ENCODE measurements around the gene SNRPD3. TPM values are rescaled to one million over a fixed set of nuclear protein-coding genes. Genes with fewer than 3 reads are reported as not detected.
A peak's percentile ranks its signal among the peaks of the same experiment; 100 is the strongest.
"Not testable (repeated sequence)": the region's sequence is repeated elsewhere in the genome, so short reads cannot be mapped to it uniquely, and the experiment has no call there.

The SNRPD3 gene
- total RNA-seq, 1 donor from 2014 or later, result 142 TPM

- DNase-seq, result no peak
These were observed 23.7 kb upstream of the SNRPD3 start for GRCh38 chr22:24532075-24532474.

- no peak for DNase-seq
These were observed 20.5 kb upstream of the SNRPD3 start for GRCh38 chr22:24535348-24535747.

DNA sequence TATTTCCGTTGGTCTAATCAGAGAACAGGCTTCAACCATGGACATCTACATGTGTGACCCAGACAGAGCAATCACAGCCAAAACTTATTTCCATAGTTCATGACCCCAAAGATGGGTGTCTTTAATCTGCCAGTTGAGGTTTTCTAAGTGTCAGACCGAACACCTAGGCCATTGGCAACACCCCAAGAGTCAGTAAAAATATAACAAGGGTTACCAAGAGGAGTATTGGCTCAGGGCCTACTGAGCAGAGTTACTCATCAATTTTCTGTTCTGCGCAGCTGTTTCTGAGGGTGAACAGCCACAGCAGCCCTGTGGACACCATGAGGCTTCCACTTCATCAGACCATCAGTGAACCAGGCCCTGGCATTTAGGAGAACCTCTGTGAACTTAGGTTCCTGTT lies 19.7 kb upstream of the SNRPD3 start:
- DNase-seq, result no peak

- DNase-seq, result no peak
These were observed 15.3 kb upstream of the SNRPD3 start for GRCh38 chr22:24540470-24540869.

- DNase-seq, result no peak
These were observed 13.9 kb upstream of the SNRPD3 start for GRCh38 chr22:24541681-24542515.

GRCh38 chr22:24542641-24543040 lies 13.2 kb upstream of the SNRPD3 start:
- DNase-seq, result no peak

- DNase-seq, result no peak
These were observed 12.6 kb upstream of the SNRPD3 start for GRCh38 chr22:24543185-24543601.

- no peak for DNase-seq
These were observed 12.0 kb upstream of the SNRPD3 start for GRCh38 chr22:24543679-24544243.

DNA sequence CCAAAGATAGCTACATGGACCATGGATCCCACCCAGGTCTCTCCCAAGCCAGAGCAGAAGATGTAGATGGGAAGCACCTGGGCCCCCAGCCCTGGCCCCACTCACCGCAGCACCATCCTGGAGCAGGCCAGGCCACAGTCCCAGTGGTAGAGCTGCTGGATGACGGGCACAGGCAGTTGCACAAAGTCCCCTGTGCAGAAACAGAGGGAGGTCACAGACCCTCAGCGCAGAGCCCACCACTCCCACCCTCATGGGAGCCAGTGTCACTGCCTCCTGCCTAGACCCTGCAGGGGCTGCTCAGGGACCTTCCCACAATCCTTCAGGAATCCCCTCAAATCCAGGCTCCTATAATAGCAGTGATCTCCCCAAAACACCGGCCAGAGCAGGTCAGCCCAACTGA lies 7.0 kb upstream of the SNRPD3 start:
- no peak for DNase-seq

DNA sequence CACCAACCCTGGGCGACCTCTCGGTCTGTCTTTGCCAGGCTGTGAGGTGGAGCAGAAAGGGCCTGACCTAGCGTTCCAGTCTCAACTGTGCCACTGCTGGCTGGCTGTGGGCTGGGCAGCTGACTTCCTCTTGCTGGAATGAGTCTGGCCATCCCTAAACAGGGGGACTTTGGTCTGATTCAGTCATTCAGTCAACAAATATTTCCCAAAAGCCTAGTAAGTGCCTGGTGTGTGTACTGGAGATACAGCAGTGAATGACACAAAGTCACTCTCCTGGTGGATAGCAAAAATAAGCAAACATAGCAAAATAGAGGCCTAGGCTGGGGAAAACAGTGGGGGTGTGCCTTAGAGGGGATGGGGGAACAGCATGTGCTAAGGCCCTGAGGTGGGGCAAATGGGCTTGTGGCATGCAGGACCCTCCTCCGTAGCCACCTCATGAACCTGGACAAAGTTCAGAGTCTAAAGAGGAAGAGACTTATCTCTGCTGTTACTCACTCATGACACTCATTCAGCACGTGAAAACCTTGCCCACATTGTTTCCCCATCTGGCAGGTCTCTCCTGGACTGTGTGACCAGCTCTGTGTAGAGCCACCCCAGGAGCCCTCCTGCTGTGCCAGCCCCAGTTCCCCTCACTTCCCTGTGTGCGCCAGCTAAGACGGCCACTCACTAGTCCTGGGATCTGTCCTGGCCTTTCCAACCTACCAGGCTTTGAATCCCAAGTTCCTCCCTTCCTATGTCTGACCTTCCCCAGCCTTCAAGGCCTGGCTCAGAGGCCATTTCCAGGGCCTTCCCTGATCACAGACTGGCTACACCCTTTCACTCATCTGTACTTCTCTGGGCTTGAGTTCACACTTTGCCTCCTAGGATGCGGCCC lies 5.5 kb upstream of the SNRPD3 start:
- no peak for DNase-seq

DNA sequence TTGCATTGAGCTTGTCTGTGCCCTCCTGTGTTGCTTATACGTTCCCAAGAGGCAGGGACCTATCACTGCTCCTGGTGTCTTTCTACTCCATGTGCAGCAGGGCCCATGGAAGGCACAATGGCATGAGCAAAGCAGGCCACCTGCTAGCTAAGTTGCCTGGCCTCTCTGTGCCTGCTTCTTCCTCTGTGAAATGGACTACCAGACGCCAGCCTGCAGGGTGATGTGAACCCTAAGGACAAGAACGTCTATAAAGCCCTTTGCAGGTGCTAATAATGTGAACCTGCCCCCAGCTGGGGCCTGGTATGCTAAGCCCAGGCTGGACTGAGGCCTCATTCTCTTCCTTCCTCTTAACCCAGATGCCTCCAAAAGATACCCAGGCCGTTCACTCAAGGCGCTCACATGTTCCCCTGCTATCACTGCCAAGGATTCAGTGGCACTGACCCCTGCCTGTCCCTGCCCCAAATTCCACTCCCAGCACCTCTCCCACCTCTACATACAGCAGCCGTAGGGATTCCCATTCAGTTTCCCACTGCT lies 4.8 kb upstream of the SNRPD3 start:
- DNase-seq, result no peak

- DNase-seq, result not testable (repeated sequence)
These were observed 3.1 kb upstream of the SNRPD3 start for GRCh38 chr22:24552503-24553286.

DNA sequence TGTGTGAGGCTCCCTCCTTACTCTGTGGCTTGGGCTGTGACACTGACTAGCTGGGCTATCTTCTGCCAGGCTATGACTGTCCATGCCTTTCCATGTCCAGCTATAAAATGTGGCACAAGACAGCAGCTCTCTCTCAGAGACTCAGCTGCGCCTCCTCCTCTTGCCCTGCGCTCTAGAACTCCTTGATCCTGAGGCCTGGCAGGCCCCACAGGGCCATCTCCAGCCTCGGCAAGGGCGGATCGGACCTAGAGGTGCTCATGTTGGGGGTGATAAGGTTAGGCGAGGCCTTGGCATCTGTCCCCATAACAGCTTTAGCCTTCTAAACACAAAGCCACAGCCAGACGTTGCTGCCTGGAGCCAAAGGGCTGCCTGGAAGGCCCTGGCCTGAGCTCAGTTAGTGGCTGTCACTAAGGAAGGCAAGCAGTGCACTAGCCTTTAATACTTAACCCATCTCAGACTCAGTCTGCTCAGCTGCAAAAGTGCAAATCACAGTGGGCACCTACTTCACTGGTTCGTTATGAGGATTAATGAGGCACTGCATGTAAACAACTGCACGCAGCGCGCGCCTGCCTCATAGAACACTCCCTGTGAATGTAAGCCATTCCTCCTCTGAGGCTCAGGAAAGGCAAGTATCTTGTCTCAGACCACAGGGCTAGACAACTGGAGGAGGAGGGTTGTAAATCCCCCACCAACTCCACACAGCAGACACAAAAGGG lies 2.0 kb upstream of the SNRPD3 start:
- DNase-seq, result no peak

- peak; percentile 31 for DNase-seq
These were observed 1.3 kb upstream of the SNRPD3 start, which contains the start of gene GUCD1 for GRCh38 chr22:24554313-24555164. TSS of gene GUCD1 (minus strand) at chr22:24555138. CDS start at chr22:24554991, 147 bp downstream.

- no peak for DNase-seq
These were observed 3.7 kb downstream of the SNRPD3 start for GRCh38 chr22:24559471-24559870.

DNA sequence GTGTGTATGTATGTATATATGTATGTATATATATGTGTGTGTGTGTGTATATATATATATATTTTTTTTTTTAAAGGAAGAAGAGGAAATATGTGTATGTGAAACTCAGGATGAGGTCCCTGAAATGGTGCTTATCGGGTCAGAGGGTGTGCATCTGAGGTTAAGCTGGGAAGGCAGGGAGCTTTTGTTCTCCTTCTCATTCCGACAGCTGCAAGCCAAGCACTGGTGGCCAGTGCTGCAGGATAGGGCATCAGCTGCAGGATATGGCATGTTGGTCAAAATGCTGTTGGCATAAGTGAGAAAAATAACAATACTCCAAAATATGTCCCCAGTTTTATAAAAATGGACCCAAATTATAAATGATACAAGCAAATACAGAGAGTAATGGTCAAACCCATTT lies 7.4 kb downstream of the SNRPD3 start:
- DNase-seq, result no peak

GRCh38 chr22:24564376-24565058 lies 8.7 kb downstream of the SNRPD3 start:
- no peak for DNase-seq

GRCh38 chr22:24565077-24565476 lies 9.3 kb downstream of the SNRPD3 start:
- no peak for DNase-seq

GRCh38 chr22:24566899-24567511 lies 11.2 kb downstream of the SNRPD3 start:
- no peak for DNase-seq
